ENCODE data around the gene ZC3H13.

ZC3H13 gene

GRCh38 chr13:46010148-46010547, 42.4 kb downstream of the ZC3H13 start:
- Histone ChIP-seq H3K79me2 (ENCODE audit: insufficient read depth, low read length) (peaks cover 6% of the 10 kb centered on the region; the same call in 1 of the 2 replicates), H2AFZ (ENCODE audit: low read length) (no peak overlapping the region), H3K4me2 (ENCODE audit: low read depth, low read length, poor library complexity, severe bottlenecking) (no peak overlapping the region), H3K27me3 (ENCODE audit: insufficient read depth, low read length, poor library complexity, severe bottlenecking) (no peaks in the 10 kb centered on the region), H3F3A (ENCODE audit: low read depth) (no peaks in the 10 kb centered on the region), H3K36me3 (ENCODE audit: insufficient read depth, low read length) (peaks cover 81% of the 10 kb centered on the region), H3K9me2 (replicated peaks; ENCODE audit: low read depth, low read length) (no peaks in the 10 kb centered on the region), H3K4me3 (ENCODE audit: low read length, poor library complexity, severe bottlenecking) (no peak overlapping the region), H3K9ac (ENCODE audit: low read depth, low read length, poor library complexity, severe bottlenecking) (no peak overlapping the region), H4K20me1 (ENCODE audit: insufficient read depth, low read length, poor library complexity, severe bottlenecking) (no peaks in the 10 kb centered on the region), H3K4me1 (ENCODE audit: insufficient read depth, low read length, poor library complexity, severe bottlenecking) (no peaks in the 10 kb centered on the region), H3K9me3 (ENCODE audit: insufficient read depth, low read depth, low read length) (no peaks in the 10 kb centered on the region)
- TF ChIP-seq CTCF (conservative IDR thresholded peaks at IDR 0.05; ENCODE audit: low read length): peak; percentile 62
- no peak for TF ChIP-seq EZH2phosphoT487 (IDR thresholded peaks at IDR 0.05; ENCODE audit: borderline replicate concordance)

DNA sequence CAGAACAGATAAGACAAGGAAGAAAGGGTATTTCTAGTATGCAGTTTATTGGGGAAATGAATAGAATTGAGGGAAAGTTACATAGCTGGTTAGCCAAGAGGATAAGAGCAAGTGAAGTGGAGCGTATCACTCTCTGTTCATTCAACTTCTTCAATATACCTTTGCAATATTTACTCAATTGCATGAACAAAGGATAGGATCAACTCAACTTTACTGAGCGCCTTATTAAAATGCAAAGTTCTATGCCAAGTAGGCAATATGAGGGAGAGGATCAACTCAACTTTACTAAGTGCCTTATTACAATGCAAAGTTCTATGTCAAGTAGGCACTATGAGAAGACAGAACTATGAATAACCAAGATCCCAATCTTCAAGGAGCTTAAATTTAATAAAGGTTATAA, 43.9 kb downstream of the ZC3H13 start:
- Histone ChIP-seq H3K36me3 (ENCODE audit: insufficient read depth, low read length) (peaks cover 78% of the 10 kb centered on the region), H3K9ac (ENCODE audit: low read depth, low read length, poor library complexity, severe bottlenecking) (no peak overlapping the region), H3K4me3 (ENCODE audit: low read length, poor library complexity, severe bottlenecking) (no peak overlapping the region), H3F3A (ENCODE audit: low read depth) (no peaks in the 10 kb centered on the region), H2AFZ (ENCODE audit: low read length) (no peak overlapping the region), H3K79me2 (ENCODE audit: insufficient read depth, low read length) (no peaks in the 10 kb centered on the region), H4K20me1 (ENCODE audit: insufficient read depth, low read length, poor library complexity, severe bottlenecking) (no peaks in the 10 kb centered on the region), H3K4me1 (ENCODE audit: insufficient read depth, low read length, poor library complexity, severe bottlenecking) (no peaks in the 10 kb centered on the region), H3K27me3 (ENCODE audit: insufficient read depth, low read length, poor library complexity, severe bottlenecking) (no peaks in the 10 kb centered on the region), H3K9me3 (ENCODE audit: insufficient read depth, low read depth, low read length) (no peaks in the 10 kb centered on the region), H3K9me2 (replicated peaks; ENCODE audit: low read depth, low read length) (no peaks in the 10 kb centered on the region), H3K4me2 (ENCODE audit: low read depth, low read length, poor library complexity, severe bottlenecking) (no peak overlapping the region)
- TF ChIP-seq EZH2phosphoT487 (IDR thresholded peaks at IDR 0.05; ENCODE audit: borderline replicate concordance) (no peak), CTCF (conservative IDR thresholded peaks at IDR 0.05; ENCODE audit: low read length) (no peak)

DNA sequence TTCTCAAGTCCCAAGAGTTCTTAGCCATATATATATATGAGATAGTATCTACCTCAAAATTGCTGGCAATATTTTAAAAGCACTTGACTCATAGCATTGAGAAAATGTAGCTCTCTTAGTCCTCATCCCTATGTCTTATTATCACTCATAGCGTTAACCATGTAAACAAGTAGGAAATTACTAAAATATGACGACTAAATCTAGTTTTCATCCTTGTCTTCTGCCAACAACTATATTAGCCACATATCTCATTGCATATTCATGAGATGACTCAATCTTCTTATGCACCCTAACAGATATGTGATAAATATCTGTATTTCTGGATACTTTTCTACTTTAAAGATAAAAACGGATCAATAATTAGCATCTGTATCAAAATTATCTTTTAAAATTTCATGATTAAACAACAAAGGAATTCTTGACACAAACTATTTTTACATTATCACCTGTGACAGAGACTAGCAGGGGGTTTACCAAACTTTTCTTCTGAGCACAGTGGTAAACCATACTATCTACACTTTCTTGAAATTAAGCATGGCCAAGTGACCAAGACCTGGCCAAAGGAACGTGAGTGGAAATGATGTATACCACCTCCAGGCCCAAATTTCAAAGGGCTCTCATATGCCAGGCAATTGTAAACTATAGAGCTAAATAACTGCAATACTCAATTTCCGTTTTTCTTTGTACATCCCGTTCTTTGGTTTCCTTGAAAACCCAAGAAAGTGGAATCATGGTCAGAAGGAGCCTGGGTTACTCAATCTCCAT, 45.7 kb downstream of the ZC3H13 start:
- H3K4me1 ChIP-seq (ENCODE audit: insufficient read depth, low read length, poor library complexity, severe bottlenecking): no peaks in the 10 kb centered on the region
- no peak overlapping the region for H3K4me3 ChIP-seq (ENCODE audit: low read length, poor library complexity, severe bottlenecking)
- no peaks in the 10 kb centered on the region for H4K20me1 ChIP-seq (ENCODE audit: insufficient read depth, low read length, poor library complexity, severe bottlenecking)
- H2AFZ ChIP-seq (ENCODE audit: low read length): no peak overlapping the region
- no peak overlapping the region for H3K9ac ChIP-seq (ENCODE audit: low read depth, low read length, poor library complexity, severe bottlenecking)
- no peaks in the 10 kb centered on the region for H3K79me2 ChIP-seq (ENCODE audit: insufficient read depth, low read length)
- TF ChIP-seq CTCF (conservative IDR thresholded peaks at IDR 0.05; ENCODE audit: low read length) (no peak), EZH2phosphoT487 (IDR thresholded peaks at IDR 0.05; ENCODE audit: borderline replicate concordance) (no peak)
- no peaks in the 10 kb centered on the region for H3F3A ChIP-seq (ENCODE audit: low read depth)
- no peaks in the 10 kb centered on the region for H3K9me2 ChIP-seq (replicated peaks; ENCODE audit: low read depth, low read length)
- H3K36me3 ChIP-seq (ENCODE audit: insufficient read depth, low read length): peaks cover 80% of the 10 kb centered on the region
- H3K4me2 ChIP-seq (ENCODE audit: low read depth, low read length, poor library complexity, severe bottlenecking): no peak overlapping the region
- no peaks in the 10 kb centered on the region for H3K27me3 ChIP-seq (ENCODE audit: insufficient read depth, low read length, poor library complexity, severe bottlenecking)
- no peaks in the 10 kb centered on the region for H3K9me3 ChIP-seq (ENCODE audit: insufficient read depth, low read depth, low read length)

Measured in Loucy (cell line).